ENCODE data around the gene UGT1A6.

Gene UGT1A6

DNA sequence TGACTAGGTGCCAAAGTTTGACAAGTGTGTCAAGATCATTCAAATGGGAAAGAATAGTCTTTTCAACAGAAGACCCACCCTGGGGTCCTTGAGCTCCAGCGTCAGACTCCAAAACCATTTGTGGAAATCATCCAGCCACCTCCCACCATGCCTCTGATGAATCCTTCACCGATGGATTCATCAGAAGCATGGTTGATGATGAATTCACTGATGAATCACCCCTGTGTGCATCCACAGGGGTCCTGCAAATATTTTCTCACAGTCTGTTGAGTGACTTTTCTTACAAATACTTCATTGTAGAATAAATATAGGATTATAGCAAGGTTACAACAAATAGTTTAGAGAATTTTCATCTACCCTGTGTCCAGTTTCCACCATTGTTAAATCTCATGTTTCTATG lies 16.6 kb upstream of the UGT1A6 start:
- TF ChIP-seq GATA2 (IDR thresholded peaks at IDR 0.05; ENCODE audit: low read depth, low read length) (no peak), GATA3 (IDR thresholded peaks at IDR 0.05; ENCODE audit: low read depth, low read length) (no peak)

DNA sequence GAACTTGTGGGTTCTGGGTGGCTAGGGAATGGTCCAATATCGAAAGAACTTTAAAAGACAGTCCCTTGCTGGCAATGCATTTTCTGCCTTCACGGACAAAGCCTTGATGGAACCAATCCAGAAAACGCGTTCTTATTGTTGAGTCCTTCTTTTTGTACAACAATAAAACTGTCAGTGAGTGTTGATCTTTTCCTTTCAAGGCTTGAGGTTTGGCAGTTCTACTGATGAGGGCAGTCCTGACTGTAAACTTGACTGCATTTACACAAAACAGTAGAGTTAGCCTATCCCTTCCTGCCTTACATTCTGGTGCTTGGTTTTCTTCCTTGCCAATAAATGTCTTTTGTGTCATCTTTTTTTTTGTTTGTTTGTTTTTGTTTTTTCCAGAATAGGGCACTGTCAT lies 13.5 kb upstream of the UGT1A6 start:
- no peak for TF ChIP-seq GATA3 (IDR thresholded peaks at IDR 0.05; ENCODE audit: low read depth, low read length)
- no peak for TF ChIP-seq GATA2 (IDR thresholded peaks at IDR 0.05; ENCODE audit: low read depth, low read length)

DNA sequence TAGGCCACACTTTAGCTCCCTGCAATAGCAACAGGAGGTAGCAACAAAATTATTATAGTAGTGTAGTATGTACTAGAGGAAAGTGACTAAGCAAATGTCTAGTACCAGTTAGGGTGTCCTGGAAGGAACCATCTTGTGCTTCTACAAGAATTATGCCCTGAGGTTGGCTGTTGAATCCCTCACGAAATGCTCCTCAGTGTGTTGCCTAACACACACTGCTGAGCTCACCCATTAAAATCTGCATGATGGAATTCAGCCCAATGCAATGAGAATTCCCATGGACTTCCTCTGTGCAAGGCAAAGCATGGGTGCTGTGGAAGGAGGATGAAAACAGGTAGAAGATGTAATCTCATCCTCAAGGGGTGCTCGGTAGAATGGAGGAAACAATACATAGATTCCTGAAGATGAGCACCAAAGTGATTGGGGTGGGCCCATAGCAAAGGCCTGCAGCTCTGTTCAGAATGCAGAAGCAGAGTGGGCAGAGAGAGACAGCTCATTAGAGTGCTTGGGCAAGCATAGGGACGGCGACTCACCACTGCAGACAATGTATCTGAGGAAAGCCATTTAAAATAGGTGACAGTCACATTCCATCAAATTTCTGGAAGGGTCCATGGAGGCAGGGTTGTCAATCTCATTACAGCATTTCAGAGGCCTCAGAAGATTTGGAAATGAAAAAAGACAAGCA lies 12.2 kb upstream of the UGT1A6 start:
- TF ChIP-seq GATA3 (IDR thresholded peaks at IDR 0.05; ENCODE audit: low read depth, low read length) (no peak), GATA2 (IDR thresholded peaks at IDR 0.05; ENCODE audit: low read depth, low read length) (no peak)

DNA sequence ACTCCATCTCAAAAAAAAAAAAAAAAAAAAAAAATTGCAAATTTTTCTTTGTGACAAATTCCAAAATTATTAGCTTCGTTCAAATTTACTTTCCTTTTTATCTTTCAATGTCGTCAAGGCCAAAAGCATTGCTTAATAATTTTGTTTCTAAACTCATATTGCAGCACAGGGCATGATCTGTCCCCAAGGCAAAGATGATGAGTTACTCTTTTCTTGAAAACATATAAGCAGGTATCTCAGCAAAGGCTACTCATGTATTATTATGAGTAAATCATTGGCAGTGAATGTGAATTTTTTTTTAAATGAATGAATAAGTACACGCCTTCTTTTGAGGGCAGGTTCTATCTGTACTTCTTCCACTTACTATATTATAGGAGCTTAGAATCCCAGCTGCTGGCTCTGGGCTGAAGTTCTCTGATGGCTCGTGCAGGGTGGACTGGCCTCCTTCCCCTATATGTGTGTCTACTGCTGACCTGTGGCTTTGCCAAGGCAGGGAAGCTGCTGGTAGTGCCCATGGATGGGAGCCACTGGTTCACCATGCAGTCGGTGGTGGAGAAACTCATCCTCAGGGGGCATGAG lies 11.1 kb upstream of the UGT1A6 start, which contains the start of gene UGT1A7:
TSS of gene UGT1A7 (plus strand) at position 381 of the 579 bp plus-strand sequence. CDS start at position 418, 37 bp downstream.
- TF ChIP-seq GATA3 (IDR thresholded peaks at IDR 0.05; ENCODE audit: low read depth, low read length) (no peak), GATA2 (IDR thresholded peaks at IDR 0.05; ENCODE audit: low read depth, low read length) (no peak)

DNA sequence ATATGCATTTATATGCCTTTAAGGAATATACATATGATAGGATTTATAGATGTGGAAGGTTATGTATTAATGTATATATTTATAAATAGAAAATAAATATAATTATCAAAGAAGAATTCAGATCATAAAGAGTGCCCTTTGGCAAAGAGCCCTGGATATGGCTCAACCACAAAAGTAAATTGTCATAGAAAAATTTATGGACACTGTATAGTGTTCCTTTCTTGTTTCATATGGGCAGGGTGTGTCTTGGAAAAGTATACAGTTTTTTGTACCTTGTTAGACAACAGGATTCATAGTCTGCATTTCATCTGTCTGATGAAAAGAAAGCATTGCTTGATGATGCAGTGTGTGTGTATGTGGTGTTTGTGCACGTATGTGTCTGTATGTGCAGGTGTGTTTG lies 8.1 kb upstream of the UGT1A6 start:
- TF ChIP-seq GATA3 (IDR thresholded peaks at IDR 0.05; ENCODE audit: low read depth, low read length) (no peak), GATA2 (IDR thresholded peaks at IDR 0.05; ENCODE audit: low read depth, low read length) (no peak)

DNA sequence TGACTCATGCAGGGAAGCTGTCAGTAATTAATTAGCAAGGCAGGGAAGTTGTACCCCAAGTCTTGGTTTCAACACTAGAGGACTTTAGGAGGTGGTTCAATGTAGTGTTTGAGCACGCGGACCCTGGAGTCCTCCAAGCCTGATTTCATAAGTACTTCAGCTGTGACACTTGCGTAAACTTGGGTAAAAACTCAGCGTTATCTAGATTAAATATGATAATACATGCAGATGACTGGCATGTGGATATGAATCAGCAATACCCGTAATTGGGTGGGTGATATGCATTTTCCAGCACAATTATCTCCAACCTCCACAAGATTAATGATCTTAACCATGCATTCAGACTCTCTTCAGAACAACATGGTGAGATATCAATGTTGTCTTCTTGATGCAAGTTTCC lies 5.8 kb upstream of the UGT1A6 start:
- TF ChIP-seq GATA2 (IDR thresholded peaks at IDR 0.05; ENCODE audit: low read depth, low read length) (no peak), GATA3 (IDR thresholded peaks at IDR 0.05; ENCODE audit: low read depth, low read length) (no peak)

DNA sequence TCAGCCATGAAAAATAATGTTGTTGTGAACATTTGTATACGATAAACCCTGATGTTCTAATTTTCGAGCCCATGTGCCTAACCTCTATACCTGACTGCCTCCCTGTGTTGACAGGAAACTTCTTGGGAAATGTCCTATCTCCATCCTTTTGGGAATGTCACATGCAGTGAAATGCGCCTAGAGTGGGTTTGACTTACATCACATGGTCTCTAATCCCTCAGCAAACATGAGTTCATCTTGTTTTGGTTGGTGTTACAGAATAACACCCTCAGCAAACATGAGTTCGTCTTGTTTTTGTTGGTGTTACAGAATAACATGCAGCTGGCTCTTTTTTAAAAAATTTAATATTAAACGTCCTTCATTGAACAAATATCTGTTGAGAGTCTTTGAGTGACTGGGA lies 4.3 kb upstream of the UGT1A6 start:
- TF ChIP-seq GATA3 (IDR thresholded peaks at IDR 0.05; ENCODE audit: low read depth, low read length) (no peak), GATA2 (IDR thresholded peaks at IDR 0.05; ENCODE audit: low read depth, low read length) (no peak)

DNA sequence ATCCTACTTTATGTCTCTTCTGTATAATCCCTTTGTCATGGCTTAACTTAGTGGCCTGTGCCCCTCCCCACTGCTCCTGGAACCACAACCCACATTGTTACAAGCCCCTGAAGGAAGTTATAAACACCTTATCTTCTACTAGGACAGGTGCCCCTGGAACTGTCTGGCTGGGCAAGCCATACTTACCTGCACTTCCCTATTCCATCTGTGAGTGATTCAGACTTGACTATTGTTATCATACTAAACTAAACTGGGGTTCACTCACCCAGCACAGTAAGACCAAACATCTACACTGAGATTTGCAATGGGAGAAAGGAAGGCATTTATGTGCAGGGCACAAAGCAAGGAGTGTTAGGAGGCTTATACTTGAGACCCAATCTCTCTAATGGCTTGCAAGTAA lies 3.7 kb upstream of the UGT1A6 start:
- no peak for TF ChIP-seq GATA2 (IDR thresholded peaks at IDR 0.05; ENCODE audit: low read depth, low read length)
- TF ChIP-seq GATA3 (IDR thresholded peaks at IDR 0.05; ENCODE audit: low read depth, low read length) = no peak

DNA sequence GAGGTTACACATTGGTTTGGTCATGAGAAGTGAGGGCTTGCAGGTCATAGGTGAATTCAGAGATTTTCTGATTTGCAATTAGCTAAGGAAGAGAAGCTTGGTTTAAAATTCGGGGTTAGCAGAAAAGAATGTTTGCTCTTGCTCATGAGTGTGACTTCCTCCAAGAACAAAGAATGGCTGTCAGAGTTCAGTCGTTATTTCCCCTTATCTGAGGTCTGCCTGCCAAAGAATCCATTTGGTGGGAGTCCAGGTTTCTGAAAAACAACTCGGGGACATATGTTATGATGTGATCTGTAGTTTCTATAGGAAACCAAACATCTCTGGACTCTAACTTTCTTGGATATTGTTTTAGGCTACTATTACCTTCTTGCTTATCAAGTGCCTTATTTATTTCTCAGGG lies 3.2 kb upstream of the UGT1A6 start:
- TF ChIP-seq GATA2 (IDR thresholded peaks at IDR 0.05; ENCODE audit: low read depth, low read length) (no peak), GATA3 (IDR thresholded peaks at IDR 0.05; ENCODE audit: low read depth, low read length) (no peak)

DNA sequence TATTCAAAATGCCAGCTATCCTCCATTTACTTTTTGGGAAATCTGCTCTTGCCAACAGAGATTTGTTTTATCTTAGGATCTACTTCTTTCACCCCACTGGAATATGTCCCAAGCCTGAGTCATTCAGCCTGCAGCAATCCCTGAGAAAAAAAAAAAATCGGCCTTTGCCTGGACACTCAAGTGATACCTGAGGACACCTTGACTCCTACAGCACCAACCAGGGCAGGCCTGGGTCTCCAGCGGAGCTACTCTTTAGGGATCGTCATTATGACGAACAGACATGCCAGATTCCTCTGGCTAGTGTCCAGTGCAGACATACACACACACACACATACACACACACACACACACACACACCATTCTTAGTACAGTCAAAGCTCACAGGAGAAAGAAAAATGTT lies 2.2 kb upstream of the UGT1A6 start:
- no peak for TF ChIP-seq GATA3 (IDR thresholded peaks at IDR 0.05; ENCODE audit: low read depth, low read length)
- no peak for TF ChIP-seq GATA2 (IDR thresholded peaks at IDR 0.05; ENCODE audit: low read depth, low read length)

DNA sequence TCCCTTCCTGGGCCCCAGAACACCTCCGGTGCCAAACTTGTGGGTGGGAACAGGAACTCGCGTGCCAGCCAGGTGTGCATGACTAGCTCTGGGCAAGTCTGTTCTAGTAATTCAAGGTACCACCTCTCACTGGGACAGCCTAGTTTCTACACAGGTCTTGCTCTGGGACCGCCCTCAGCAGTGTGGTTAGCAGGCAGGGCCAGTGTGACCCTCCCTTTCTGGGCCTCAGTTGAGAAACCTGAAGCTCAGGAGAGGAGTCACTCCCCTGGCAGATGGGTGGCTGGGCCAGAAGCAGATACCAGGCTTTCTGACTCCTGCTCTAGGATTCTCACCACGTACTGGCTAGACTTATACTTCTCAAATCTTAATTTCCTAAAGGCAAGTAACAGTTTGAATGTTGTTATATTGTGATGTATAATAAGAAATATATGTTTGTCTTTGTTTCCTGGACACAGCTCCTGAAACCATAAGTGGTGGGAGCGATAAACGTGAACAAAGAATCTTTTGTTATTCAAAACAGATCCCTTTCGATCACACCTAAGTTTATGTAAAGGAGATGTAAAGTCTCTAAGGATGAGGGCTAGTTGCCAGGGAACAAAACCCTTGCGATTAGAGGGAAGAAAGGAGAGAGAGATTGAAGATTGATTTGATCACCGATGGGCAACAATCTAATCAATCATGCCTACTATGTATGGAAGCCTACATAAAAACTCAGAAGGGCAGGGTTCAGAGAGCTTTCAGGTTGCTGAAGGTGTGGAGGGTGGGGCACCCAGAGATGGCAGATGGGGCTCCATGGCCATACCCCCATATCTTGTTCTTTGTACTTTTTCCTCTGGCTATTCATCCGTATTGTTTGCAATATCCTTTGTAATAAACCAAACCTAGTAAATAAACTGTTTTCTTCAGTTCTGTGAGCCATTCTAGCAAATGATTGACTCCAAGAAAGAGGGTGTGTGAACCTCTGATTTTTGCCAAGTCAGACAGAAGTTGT lies 952 bp upstream of the UGT1A6 start:
- TF ChIP-seq GATA3 (IDR thresholded peaks at IDR 0.05; ENCODE audit: low read depth, low read length) = no peak

DNA sequence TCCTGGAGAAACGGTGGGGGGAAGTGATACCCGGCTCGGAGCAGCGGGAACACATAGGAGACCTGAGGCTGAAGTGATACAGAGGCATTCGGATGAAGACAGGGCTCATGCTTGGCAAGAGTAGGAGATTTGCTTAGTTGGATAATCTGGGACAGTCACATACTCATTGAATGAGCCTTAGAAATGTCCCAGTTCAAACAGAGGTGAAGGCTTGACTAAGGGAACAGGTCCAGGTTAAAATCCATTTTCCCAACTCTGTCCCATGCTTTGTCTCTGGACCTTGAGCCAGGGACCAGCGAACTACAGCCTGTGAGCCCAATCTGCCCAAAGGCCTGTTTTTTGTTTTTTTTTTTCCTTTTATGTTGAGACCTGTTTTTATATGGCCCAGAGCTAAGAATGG lies 1.3 kb downstream of the UGT1A6 start:
- TF ChIP-seq GATA2 (IDR thresholded peaks at IDR 0.05; ENCODE audit: low read depth, low read length) (no peak), GATA3 (IDR thresholded peaks at IDR 0.05; ENCODE audit: low read depth, low read length) (no peak)

DNA sequence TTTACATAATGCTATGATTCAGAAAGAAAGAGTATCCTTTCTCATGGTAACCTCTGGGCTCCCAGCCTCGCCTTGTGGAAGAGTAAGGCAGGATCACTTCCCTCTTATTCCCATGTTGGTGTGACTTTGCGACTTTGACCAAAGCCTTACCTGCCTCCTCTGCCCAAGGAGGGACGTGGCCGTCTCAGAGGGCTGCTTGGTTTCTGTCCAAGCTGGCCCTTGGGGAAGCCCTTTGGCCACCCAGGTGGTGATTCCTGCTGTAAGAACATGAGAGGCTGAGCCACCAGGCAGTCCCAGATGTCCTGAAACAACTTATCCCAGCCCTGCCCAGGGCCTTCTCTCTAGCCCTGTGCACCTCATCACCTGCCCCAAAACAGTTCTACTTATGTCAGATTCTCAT lies 6.0 kb downstream of the UGT1A6 start:
- TF ChIP-seq GATA2 (IDR thresholded peaks at IDR 0.05; ENCODE audit: low read depth, low read length) = no peak
- TF ChIP-seq GATA3 (IDR thresholded peaks at IDR 0.05; ENCODE audit: low read depth, low read length) = no peak

DNA sequence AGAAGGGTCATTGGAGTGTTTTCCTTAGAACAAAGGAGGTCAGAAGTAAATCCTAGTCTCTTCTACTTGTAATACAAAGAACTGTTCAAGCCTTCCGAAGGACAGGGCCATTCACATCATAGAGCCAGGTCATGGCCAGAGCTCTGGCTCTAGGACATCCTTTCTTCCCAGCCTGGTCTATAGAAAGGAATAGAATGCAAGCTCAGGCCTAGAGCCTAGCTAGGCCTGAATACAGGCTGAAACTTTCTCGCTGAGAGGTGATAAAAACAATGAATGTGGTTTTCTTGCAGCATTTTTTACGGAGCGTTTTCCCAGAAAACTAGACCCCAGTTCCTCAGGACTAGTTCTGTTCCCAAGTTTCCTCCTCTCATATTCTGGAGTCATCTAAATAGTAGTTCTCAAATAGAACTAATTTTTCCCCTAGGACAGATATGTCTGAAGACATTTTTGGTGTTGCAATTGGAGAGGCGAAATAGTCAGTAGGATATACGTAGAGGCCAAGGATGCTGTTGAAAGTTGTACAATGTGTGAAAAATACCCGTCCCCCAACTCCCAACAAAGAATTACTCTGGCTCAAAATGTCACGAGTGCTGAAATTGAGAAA lies 6.8 kb downstream of the UGT1A6 start:
- no peak for TF ChIP-seq GATA3 (IDR thresholded peaks at IDR 0.05; ENCODE audit: low read depth, low read length)
- TF ChIP-seq GATA2 (IDR thresholded peaks at IDR 0.05; ENCODE audit: low read depth, low read length) = no peak

Data from SH-SY5Y (cell line).